Measurements from ENCODE around the gene RYR3.

The RYR3 gene

DNA sequence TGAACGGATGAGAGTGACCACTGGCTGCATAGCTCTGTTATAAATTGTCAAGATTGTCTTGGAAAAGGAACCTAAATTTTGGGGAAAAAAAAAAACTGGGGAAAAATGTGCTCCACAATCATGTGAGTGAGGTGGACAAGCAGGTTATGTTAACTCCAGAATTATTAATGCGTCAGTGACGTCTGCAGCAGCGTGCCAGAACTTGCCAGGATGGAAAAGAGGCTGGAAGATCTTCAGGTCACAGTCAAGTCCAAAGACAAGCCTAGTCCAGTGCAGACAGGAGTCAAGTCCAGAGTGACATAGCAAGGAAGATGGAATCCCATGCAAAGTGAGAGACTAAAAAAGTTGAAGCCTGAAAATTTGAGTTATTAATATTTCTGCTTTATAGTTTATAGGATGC, 140.6 kb downstream of the RYR3 start:
- DNase-seq (ENCODE audit: low read depth) = no peak

DNA sequence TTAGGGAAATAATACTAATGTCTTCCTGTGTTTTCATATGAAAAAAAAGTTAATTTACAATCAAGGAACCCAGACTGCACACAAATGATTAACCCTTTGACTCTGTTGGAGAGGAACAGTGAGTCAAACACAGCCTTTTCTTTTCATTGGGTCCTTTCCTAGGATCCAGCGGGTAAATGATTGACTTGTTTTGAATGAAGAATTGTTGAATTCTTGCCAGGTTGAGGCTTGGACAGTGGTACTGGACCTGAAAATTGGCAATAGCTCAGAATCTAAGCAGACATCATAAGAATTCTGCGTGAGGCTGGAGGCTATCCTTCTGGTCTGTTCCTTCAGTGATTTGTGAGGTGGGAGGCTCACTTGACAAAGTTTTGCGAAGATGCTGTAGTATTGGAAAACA, 143.0 kb downstream of the RYR3 start:
- no peak for DNase-seq (ENCODE audit: low read depth)

DNA sequence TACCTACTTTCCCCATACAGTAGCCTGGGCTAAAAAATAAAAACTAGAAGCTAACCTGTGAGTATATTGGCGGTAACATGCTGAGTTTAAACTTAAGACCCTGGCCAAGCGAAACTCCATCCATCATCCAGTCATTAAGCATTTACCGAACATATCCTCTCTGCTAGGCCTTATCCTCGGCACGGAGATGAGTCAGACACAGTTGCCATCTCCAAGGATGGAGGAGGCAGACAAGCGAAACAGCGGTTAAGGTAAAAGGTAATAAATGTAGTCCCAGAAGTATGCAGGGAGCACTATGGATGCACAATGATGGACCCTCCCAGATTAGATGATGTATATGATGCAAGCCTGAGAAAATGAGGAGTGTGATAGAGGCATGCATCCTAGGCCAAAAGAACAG, 143.6 kb downstream of the RYR3 start:
- DNase-seq (ENCODE audit: low read depth) = no peak

DNA sequence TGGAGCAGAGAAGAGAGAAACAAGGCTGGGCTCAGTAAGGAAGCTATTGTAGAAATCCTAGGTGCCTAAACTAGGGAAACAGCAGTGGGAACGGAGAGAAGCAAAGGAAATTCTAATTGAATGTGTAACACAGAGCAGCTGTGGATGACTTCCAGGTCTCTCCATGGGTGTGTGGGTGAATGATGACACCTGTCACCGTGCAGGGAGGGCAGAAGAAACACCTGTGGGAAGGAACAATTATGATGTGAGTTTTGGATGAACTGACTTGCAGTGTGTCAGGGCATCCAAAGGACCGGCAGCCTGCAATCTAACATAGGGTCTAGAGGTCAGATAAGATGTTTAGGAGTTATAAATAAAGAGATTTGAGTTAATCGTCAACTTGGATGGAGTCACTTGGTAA, 144.2 kb downstream of the RYR3 start:
- no peak for DNase-seq (ENCODE audit: low read depth)

DNA sequence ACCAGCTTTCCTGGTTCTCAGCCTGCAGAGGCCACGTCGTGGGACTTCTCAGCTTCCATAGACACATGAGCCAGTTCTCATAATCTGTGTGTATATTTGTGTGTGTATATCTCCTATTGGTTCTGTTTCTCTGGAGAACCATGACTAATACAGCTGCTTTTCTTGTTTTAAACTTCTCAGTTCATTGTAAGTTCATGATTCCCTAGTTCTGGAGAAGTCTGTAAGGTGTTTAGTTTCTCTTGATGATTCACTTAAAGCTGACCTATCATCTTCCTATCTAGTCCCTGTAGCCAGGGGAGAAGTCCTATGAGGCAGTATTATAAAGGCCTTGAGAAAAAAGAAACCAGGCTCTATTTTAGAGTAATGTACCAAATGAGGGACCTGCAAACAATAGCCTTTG, 147.7 kb downstream of the RYR3 start:
- no peak for DNase-seq (ENCODE audit: low read depth)

DNA sequence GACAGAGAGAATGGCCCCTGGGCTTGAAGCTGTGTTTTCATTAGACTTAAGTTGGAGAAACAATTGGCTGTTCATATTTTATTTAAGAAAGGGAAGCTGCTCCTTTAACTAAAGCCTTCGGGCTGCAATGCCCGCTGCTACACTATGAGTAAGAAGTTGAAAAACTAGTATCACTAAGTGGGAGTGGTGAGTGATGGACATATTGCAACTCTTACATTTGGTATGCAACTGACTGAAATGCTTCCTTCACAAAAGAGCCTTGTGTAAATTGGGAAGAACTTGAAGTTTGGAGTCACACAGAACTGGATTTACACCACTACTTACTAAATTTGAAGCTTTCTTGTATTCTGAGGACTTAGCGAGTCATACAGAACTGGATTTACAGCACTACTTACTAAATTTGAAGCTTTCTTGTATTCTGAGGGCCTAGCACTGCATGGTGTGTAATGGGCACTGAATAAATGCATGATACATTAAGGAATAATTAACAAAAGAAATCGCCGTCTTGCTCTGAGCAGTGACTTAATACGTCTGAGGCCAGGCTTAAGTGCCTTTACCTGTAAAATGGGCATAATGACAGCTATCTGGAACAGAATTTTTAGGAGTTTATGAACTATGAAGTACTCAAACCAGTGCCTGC, 149.5 kb downstream of the RYR3 start:
- no peak for DNase-seq (ENCODE audit: low read depth)

DNA sequence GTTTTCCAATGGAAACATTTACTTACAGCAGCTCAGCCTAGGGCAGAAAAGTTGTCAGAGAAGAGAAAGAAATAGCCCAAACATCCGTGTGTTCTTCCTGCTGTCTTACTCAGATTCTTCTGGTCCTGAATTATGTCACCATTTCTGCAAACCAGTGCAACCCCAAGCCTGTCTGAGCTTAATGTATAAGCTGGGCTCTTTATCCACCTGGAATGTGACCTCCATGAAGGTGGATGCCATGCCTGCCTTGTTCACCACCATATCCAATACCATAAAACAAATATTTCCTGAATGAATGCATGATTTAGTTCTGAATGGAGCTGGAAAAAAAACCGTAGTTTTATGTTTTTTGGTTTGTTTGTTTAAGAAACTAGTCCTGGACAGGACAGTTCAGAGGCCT, 150.9 kb downstream of the RYR3 start:
- no peak for DNase-seq (ENCODE audit: low read depth)

DNA sequence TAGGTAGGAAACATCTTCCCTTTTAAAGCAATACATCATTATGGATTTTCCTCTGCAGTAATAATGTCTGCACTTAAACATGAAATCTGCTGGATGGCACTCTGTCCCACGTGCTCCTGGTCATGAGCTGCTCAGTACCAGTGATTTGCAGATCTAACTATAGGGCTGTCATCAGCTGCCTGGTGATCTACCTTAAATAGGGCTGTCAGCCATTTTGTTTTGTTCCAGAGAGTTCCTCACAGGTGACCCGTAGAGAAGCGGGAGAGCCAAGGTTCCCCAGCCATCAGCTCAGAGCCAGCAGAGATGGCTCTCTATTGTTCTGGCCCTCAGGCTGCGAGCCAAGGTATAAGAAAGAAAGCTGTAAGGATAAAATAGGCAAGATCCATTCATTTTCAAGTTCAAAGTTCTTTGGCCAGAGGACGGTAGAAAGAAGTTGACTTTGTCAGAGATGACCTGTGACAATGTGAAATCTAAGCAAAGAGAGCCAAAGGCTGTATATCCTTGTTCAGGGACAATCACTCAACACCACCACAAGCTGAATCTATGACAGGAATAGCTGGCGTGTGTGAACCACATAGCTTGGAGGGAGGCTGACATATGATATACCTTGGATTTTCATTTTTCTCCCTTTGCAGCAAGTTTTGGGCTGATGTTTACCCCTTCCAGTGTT, 156.5 kb downstream of the RYR3 start:
- DNase-seq (ENCODE audit: low read depth) = no peak

DNA sequence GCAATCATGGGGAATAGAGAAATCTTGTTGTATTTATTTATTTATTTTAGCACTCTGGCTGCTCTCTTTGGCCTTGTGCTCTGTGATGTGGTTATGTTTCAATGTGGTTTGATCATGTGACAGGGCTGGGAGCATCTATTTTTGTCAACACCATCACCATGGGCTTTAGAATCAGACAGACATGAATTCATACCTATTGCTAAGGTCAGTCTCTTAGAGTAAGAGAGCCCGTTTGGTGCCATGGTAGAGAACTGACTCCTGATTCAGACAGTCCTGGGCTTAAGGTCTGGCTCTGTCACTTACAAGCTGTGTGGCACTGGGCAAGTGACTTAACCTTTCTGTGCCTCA, 157.0 kb downstream of the RYR3 start:
- DNase-seq (ENCODE audit: low read depth) = no peak

DNA sequence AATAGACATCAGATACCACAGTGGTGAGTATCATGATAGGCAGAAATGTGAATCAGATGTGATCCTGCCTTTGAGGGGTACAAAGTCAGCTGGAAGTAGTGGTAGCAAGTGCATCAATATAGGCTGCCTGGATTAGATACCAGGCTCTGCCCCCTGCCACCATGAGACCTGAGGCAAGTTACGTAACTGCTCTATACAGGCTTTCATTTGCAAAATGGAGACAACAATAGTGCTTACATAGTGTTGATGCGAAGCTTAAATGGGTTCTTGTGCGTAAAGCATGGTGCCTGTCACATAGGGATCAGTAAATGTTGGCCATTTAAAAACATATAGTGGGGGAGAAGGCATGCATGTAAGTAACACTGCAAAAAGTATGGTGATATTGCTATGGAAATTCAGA, 158.0 kb downstream of the RYR3 start:
- no peak for DNase-seq (ENCODE audit: low read depth)

DNA sequence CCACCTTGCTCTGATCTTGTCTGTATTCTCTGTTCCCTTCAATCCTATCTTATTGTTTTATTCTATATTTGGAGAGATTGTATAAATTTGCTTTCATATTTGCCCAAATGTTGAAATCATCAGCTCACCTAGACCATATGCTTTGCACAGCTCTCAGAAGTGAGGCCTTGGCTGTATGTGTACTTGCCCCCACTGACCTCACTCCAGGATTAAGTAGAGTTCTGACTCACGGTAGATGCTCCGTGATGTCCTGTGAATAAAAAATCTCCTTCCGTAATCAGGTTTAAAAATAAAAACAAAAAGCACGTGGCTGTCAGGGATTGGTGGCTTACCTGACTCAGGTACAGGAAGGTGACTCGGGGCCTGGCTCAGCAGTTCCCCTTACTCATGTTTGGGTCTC, 162.2 kb downstream of the RYR3 start:
- DNase-seq (ENCODE audit: low read depth) = no peak

DNA sequence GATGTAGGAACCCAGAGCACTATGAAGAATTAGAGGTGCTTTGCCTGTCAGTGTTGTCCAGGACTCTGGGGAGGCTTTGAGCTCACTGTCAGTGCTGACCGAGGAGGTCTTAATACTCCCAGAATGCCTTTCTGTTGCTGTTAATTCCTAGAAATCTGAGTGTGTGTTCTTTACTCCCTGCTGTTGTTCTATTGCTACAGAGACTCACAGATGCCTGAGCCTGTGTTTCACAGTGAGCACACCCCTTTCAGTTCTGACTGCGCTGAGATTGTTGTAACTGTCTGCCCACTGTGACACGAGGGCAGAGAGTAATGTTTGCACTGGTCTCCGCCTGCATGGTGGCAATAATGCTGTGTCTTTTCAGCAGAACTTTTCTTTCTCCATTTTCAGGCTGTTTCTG, 162.9 kb downstream of the RYR3 start:
- DNase-seq (ENCODE audit: low read depth) = no peak

DNA sequence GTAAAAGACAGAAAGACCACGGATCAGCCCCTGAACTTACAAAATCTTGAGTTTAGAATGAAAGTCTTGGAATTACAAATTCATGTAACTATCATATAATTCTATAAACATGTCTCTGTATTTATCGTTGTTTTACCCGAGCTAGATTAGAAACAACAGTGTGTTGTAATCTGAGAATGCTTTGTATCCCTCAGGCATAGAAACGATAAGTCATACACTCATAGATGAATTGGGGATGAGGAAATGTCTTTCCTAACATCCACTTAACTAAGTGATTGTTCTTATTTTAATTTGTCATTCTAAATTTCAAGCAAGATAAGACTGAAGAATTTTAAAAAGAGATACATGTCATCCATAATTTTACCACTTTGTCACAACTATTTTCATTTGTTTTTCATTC, 165.3 kb downstream of the RYR3 start:
- no peak for DNase-seq (ENCODE audit: low read depth)

DNA sequence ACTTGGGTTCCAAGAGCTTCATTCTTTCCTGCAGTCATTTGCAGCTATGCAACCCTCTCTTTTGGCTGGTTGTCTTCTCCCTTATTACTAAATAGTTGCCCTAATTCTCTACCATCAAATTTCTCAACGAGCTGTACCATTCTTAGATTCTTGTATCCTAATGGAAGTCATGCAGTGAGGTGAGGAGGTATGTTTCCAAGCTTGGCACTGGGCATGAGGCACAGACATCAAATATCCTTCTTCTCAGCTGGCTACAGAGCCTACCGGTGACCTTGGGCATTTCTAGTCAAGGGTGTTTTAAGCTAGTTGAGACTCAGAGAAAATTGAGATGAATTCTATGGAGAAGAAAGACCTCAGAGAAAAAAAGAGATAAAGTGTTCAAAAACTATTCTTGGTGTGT, 166.1 kb downstream of the RYR3 start:
- DNase-seq (ENCODE audit: low read depth) = no peak

DNA sequence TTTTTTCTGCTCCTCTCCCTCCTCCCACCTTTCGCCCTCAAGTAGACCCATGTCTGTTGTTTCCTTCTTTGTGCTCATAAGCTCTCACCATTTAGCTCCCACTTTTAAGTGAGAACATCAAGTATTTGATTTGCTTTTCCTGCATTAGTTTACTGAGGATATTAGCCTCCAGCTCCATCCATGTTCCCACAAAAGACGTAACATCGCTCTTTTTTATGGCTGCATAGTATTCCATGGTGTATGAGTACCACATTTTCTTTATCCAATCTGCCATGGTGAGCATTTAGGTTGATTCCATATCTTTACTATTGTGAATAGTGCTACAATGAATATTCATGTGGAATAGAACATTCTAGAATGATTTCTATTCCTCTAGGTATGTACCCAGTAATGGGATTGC, 178.6 kb downstream of the RYR3 start:
- DNase-seq (ENCODE audit: low read depth) = no peak

DNA sequence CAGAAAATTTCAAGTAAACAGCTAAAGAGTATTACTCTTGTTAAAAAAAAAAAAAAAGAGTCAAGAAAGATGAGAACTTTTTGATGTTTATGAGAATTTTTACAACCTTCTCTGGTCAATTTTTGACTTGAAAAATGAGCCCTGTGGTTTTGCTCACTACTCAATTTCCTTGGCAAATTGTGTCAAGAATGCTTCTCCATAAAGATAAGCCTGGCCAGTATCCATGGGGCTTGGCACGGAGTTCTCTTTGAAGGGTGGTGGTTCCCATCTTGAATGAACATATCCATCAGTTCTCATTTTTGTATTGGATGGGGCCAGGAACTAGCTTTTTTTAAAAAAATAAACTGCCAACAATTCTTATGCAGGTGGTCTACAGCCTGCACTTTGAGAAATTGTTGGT, 179.9 kb downstream of the RYR3 start:
- DNase-seq (ENCODE audit: low read depth) = no peak

DNA sequence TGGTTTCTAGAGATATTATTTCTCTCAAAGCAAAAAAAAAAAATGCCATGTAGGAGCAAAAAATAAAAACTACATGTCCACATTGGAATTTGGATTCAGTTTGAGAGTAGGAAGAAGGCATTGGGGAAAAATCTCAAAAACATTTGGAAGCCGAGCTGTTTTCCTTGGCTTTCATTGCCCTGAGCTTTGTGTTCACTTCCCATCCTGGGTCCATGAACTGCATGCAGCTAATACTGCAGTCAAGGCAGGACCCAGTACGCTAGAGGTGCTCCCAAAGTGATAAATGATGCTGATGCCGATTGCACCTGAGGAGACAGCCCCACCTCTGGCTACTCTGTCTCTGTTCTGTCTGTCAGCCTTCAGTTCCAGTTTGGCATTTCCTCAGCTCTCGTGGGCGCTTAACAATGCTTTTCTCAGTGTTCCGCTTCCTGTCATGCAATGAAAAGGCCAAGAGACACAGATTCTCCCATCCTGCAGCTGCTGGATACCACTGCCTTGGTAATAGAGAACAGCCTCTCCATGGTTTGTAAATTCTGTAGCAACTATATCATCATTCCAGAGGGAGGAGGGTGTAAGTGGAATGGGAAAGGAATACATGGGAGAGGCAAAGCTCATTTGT, 181.8 kb downstream of the RYR3 start:
- DNase-seq (ENCODE audit: low read depth) = no peak

DNA sequence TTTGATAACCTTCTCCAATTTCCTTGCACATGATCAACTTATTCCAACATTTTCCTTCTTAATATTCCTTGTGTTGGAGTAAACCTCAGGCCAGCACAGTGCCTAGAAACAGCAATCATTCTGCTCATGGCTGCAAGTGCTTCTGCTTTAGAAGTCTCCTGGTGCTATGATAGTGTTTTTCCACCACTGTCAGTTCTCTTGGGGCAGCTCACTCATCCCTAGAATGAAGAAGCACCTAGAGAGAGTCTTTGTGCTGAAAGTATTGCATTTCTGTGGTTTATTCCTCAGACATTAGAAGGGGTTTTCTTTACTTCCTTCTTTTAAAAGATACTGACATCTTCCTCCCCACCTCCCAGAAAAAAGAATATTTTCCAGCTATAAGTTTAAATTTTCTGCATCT, 183.5 kb downstream of the RYR3 start:
- no peak for DNase-seq (ENCODE audit: low read depth)

DNA sequence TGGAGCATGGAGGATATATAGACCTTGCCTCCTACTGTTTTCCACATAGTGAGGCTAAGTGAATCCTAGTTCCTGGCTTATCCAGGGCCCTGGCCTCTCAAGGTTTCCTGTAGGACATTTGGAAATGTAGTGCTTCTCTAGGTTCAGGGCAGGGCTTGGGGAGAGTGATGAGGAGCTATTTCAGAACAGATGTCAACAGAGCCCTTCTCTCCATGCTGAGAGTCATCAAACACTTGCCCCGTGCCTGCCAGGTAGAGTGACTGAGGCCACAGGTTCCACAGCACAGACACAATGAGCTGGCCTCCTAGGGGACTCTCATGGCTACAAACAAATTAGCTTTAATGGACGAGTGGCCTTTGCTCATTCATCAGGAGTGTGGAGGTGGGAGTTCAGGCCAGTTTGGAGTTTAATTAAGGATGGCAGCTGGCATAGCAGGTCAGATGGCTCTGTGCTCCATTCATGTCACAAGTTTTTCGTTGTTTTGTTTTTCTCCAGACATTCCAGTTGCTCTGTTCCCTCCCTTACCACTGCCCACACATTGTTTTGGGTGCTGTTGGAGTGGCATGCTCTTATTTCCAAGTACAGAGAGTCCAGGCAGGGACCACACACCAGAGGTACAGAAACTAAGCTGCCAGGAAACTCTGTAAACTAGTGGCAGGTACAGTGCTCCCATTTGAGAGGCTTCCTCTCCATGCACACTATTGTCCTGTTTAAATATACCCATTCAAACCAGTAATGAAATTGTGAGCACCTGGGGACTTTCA, 189.8 kb downstream of the RYR3 start:
- no peak for DNase-seq (ENCODE audit: low read depth)

DNA sequence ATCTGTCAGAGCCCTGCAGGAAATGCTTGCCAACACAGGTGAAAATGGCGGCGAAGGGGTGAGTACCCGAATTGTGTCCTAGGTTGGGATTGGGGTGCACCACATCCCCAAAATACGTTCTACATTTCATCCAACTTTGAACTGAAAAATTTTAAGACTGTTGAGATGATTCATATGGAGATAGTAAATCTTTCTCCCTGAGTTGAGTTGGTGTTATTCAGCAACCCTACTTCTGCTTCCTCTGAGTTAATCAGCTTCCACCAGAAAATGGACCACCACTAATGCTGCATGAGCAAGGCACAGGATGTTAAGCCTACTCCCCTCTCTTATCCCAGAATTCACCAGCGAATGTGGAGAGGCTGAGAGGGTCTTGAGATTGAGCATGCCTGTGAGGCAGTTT, 192.9 kb downstream of the RYR3 start:
- DNase-seq (ENCODE audit: low read depth) = no peak

DNA sequence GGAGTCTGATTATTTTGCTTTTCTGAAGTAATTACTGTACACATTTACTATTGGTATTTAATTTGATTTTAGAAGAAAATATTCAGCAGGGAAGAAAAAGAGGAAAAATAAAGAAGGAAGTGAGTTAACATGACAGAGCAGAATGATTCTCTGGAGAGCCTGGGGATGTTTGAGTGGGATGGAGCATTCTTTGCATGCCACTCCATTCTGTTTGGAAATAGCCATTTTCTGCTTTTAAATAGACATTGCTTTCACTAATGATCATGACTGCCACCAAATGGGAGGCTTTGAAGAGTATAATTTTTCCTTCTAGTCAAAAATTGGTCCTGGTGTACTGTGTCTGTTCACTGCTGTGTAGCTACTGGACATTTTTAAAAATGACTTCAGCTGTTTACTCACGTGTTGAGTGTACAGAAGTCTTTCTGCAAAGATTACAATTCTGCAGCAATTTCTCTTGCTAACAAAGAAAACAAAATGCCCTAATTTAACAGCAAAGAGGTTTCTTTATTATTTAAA, 196.1 kb downstream of the RYR3 start:
- DNase-seq (ENCODE audit: low read depth) = no peak

DNA sequence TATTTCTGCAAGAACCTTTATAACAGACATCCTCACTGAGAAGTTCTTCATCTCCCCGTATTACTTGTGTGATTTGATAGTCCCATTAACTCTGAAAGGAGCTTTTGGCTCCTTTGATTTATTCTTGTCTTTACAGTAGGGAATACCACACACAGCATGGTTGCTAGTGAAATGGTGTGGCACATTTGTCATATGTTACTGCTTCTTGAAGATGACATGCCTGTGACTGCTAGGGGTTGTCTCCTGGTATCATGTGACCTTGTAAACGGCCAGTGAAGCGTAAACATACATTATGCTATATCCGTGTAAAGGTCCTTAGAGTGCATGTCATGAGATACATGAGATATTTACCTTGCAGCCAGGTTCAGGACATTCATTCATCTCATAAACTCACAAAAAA, 197.9 kb downstream of the RYR3 start:
- no peak for DNase-seq (ENCODE audit: low read depth)

DNA sequence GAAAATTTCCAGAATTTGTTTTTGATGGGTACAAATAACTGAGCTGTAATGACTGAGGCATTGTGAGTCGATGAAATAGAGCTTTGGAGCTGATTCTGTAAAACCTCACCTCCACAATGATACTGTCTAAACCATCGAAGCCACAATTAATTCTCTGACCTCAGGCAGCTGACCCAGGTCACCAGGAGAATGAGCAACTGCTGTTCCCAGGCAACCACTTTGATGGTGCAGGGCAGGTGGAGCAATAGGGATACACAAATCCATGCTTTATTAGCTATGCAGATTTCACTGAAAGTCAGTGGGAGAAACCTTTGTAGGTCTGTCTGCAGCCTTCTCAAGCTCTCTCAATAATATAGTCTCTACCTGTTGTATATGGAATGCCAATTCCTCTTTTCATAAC, 204.4 kb downstream of the RYR3 start:
- no peak for DNase-seq (ENCODE audit: low read depth)
